HG03139 (cell line): ENCODE results near the gene DEFB132.

Experiments used
- ATAC-seq: cut with Tn5 transposase; IDR thresholded peaks from one replicate; pipeline ENCODE4 v1.9.1; 2021; ENCODE audit not compliant: unreplicated experiment

DEFB132 gene

DNA sequence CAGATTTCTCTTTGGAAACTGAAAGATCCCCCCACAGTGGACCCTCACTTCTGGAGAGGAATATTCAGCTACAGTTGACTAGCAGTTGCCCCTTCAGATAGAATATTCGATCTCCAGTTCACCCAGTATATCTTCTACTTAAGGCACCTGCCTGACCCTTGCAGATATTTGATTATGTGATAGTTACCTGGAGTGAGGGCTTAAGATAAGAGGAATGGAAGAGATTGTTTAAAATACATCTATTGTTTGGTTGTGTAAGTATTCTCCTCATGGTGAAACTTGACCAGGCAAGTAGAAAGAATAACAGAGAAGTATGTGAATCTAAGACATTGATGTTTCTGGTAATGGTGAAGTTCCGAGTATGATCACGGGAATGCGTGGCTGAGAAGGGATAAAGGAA lies 38.3 kb downstream of the DEFB132 start:
- no peak for ATAC-seq

DNA sequence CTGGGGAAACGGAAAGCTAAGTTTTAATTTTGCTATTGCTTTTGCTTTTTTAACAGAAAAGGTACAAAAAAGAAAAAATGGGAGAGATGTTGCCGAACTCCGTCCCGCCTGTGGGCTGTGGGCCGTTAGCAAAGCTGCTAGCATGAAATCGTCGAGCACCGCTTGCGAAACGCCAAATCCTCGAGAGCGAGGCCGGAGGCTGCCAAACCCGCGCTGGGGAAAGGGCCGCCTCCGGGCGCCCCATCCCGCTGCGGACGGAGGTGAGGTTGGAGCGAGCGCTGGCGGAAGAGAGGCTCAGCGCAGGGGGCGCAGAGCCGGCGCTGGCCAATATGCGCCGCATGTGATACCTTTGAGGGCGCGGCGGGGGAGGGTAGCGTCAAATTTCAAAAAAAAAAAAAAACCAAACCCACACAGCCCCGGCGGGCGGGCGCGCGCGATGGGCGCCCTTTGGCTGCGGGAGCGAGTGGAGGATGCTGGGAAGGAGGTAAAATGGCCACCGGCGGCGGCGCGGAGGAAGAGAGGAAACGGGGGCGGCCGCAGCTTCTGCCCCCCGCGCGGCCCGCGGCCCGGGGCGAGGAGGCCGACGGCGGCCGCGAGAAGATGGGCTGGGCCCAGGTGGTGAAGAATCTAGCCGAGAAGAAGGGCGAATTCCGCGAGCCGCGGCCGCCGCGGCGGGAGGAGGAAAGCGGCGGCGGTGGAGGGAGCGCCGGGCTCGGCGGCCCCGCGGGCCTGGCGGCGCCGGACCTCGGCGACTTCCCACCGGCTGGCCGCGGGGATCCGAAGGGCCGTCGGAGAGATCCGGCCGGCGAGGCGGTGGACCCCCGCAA lies 39.8 kb downstream of the DEFB132 start, which contains the start of gene ZCCHC3:
Gene ZCCHC3 (plus strand): TSS at position 473 of the 827 bp plus-strand sequence. CDS start 17 bp downstream, at position 490.
- peak; percentile 81 for ATAC-seq

DNA sequence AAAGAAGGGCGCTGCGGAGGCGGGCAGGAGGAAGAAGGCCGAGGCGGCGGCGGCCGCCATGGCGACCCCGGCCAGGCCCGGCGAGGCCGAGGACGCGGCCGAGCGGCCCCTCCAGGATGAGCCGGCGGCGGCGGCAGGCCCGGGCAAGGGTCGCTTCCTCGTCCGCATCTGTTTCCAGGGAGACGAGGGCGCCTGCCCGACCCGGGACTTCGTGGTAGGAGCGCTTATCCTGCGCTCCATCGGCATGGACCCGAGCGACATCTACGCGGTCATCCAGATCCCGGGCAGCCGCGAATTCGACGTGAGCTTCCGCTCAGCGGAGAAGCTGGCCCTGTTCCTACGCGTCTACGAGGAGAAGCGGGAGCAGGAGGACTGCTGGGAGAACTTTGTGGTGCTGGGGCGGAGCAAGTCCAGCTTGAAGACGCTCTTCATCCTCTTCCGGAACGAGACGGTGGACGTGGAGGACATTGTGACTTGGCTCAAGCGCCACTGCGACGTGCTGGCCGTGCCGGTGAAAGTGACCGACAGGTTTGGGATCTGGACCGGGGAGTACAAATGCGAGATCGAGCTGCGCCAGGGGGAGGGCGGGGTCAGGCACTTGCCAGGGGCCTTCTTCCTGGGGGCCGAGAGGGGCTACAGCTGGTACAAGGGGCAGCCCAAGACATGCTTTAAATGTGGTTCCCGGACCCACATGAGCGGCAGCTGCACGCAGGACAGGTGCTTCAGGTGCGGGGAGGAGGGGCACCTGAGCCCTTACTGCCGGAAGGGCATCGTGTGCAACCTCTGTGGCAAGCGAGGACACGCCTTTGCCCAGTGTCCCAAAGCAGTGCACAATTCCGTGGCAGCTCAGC lies 40.6 kb downstream of the DEFB132 start:
- peak; percentile 21 for ATAC-seq

- ATAC-seq, result no peak
These were observed 41.4 kb downstream of the DEFB132 start for GRCh38 chr20:298776-299391.

GRCh38 chr20:300345-300990 lies 42.9 kb downstream of the DEFB132 start:
- no peak for ATAC-seq

- no peak for ATAC-seq
These were observed 44.6 kb downstream of the DEFB132 start for GRCh38 chr20:301886-302848.

DNA sequence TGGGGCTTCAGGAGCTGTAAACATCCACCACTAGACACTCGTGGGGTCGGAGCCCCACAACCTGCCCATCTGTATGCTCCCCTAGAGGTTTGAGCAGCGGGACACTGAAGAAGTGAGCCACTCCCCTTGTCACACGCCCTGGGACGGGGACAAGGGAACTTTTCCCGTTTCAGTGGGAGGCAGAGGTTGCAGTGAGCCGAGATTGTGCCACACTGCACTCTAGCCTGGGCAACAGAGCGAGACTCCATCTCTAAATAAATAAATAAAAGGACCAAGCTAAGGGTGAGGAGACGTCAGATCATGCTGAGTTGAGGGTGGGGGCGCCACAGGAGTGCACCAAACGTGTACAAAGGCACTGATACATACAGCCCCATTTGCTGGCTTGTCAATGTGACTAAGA lies 48.2 kb downstream of the DEFB132 start:
- ATAC-seq, result no peak

DNA sequence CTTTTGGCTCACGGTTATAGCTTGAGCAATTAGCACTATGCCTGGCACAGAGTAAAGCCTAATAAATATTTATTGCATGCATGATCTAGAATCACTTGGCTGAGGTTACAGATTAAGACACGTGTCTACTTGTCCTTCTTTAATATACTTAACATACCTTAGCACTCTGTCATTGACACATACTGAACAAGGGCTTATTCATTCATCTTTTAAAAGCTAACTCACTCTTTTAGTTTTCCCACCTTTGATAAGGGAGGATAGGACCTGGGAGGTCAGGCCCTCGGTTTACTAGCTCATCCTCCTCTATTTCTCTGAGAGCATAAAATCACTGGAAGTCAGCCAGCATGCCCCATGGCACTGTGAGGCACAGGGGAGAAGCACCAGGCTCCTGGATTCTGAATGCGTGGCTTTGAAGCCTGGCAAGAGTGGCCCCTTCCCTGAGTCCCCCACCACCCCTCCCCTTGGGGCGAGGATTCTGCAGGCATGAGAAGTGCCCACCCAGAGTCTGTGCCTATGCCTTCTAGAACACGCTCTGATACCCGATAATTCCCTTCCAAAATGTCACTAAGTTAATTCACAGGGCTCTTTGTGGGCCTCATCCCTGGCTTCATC lies 51.0 kb downstream of the DEFB132 start:
- no peak for ATAC-seq

DNA sequence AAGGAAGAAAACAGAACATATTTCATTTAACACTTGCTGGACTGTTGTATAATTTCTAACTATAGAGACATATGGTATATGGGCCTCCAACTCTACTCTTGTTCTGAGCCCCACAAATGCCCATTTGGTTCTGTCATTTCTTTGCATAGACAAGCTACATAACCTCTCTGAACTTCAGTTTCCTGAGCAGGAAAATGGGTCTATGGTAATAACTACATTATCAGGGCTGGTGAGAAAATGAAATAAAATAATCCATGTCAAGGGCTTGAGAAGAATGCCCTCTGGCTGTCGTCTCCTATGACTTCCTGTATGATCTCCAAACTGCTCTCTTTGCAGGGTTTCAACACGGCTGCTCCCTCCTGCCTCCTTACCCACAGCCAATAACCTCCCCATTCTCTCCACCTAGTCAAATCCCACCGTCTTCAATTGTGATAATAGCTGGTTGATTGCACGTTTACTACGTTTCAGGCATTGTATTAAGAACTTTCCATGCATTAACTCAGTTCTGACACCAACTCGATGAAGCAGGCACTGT lies 51.8 kb downstream of the DEFB132 start:
- ATAC-seq, result no peak

- ATAC-seq, result peak; percentile 96
These were observed 52.5 kb downstream of the DEFB132 start for GRCh38 chr20:309841-310644.

- ATAC-seq, result no peak
These were observed 53.1 kb downstream of the DEFB132 start for GRCh38 chr20:310645-311044.
